CD4-positive, alpha-beta T cell treated with Interferon gamma for 1 hour (primary cell): ENCODE results near the gene BEGAIN.

ENCODE experiments used
- DNase-seq: peaks from one replicate; pipeline ENCODE4 v3.0.0-alpha.2; 2020

The BEGAIN gene

GRCh38 chr14:100548295-100548655 is 38.9 kb downstream of the BEGAIN start:
- DNase-seq, result no peak

- DNase-seq, result peak; percentile 72
Measured at GRCh38 chr14:100547633-100548294, 39.5 kb downstream of the BEGAIN start.

- peak; percentile 20 for DNase-seq
Measured at GRCh38 chr14:100546051-100546443, 41.2 kb downstream of the BEGAIN start.

GRCh38 chr14:100545359-100545758 is 41.9 kb downstream of the BEGAIN start:
- DNase-seq, result no peak

GRCh38 chr14:100544506-100545141 is 42.6 kb downstream of the BEGAIN start:
- no peak for DNase-seq

- no peak for DNase-seq
Measured at GRCh38 chr14:100543471-100544455, 43.5 kb downstream of the BEGAIN start.

- DNase-seq, result no peak
Measured at GRCh38 chr14:100542619-100543205, 44.5 kb downstream of the BEGAIN start.

- DNase-seq, result no peak
Measured at GRCh38 chr14:100541621-100542560, 45.3 kb downstream of the BEGAIN start.

- no peak for DNase-seq
Measured at GRCh38 chr14:100540926-100541620, 46.1 kb downstream of the BEGAIN start.

GRCh38 chr14:100540141-100540925 is 46.9 kb downstream of the BEGAIN start:
- no peak for DNase-seq

- no peak for DNase-seq
Measured at GRCh38 chr14:100539766-100540140, 47.5 kb downstream of the BEGAIN start.

- DNase-seq, result peak; percentile 0
Measured at GRCh38 chr14:100539003-100539660, 48.1 kb downstream of the BEGAIN start.

GRCh38 chr14:100538351-100539002 is 48.7 kb downstream of the BEGAIN start:
- peak; percentile 0 for DNase-seq

GRCh38 chr14:100537446-100538350 is 49.5 kb downstream of the BEGAIN start:
- DNase-seq, result no peak

- DNase-seq, result no peak
Measured at GRCh38 chr14:100536721-100537445, 50.3 kb downstream of the BEGAIN start.

- DNase-seq, result no peak
Measured at GRCh38 chr14:100536121-100536510, 51.1 kb downstream of the BEGAIN start.

- DNase-seq, result no peak
Measured at GRCh38 chr14:100535287-100536120, 51.7 kb downstream of the BEGAIN start.
